CD4-positive, alpha-beta T cell treated with Interleukin-21 for 1 hour (primary cell): ENCODE data around the gene MITD1.
"Not testable (repeated sequence)": the region's sequence is repeated elsewhere in the genome, so short reads cannot be mapped to it uniquely, and the experiment has no call there.

ENCODE experiments used
- DNase-seq: peaks from one replicate; pipeline ENCODE4 v3.0.0-alpha.2; 2020

The MITD1 gene

DNA sequence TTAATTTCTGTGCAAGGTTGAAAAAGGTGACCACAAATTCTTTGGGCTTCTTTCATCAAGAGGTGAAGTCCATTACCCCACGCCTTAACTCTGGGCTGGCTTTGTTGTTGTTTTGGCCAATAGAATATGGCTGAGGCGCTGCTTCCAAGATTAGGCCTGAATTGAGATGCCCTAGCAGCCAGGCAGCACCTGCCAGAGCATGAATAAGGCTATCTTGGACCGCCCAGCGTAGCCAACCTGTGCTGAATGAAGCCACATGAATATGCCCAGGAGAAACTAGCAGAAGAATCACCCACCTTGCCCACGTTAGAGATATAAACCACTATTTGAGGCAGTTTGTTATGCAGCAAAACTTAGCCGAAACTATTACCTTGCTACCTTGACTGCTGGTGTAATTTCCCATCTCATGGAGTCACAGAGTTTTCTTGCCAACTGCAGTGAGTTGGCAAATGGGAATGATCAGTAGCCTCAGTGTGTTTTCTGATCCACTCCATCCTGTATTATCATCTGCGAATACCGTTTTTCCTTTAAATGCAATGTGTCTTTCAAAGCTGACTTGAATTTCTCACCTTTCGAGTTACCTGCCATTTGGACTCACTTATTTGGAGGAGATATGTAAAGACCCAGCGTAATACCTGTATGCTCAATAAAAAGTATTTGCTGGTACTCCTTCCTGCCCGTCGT is 26.8 kb downstream of the MITD1 start:
- DNase-seq, result no peak

DNA sequence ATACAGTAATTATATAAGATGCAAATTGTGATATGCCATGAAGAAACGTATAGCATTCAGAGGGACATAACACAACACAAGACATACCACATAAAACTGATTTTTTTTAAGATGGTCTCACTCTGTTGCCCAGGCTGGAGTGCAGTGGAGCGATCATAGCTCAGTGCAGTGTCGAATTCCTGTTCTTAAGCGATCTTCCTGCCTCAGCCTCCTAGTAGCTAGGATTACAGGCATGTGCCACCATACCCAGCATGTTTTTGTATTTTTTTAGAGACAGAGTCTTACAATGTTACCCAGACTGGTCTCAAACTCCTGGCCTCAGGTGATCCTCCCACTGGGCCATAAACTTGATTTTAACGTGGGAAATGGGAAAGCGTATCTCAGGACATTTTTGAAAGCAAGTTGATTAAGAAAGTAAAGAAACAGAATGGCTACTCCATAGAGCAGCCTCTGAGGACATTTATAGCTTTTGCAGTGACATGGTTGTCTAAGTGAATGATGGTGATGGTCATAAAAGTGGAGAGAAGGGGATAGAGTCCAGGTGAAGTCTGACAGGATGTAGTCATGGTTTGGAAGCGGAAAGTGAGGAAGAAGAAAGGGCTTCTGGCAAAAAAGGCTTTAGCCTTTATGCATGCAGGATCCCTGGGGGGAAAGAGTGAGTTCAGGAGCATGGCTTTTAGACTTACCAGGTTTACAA is 28.5 kb downstream of the MITD1 start:
- DNase-seq, result no peak

DNA sequence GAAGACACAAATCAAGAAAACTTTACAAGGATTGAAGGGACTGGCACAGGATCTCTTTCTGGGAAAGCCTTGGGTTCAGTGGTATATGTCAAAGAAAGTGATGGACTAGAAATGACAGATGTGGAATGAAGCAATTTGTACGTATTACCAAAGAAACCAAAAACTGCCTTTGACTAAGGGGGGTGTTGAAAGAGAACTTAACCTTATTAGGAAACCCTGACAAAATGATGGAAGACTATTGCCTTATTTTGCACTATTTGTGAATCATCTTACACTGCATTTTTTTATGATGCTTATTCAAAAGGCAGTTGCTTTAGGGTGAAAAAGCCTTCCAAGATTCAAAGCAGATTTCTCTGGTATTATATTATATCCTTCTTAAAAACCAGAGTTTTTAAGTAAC is 30.2 kb downstream of the MITD1 start:
- DNase-seq, result no peak

DNA sequence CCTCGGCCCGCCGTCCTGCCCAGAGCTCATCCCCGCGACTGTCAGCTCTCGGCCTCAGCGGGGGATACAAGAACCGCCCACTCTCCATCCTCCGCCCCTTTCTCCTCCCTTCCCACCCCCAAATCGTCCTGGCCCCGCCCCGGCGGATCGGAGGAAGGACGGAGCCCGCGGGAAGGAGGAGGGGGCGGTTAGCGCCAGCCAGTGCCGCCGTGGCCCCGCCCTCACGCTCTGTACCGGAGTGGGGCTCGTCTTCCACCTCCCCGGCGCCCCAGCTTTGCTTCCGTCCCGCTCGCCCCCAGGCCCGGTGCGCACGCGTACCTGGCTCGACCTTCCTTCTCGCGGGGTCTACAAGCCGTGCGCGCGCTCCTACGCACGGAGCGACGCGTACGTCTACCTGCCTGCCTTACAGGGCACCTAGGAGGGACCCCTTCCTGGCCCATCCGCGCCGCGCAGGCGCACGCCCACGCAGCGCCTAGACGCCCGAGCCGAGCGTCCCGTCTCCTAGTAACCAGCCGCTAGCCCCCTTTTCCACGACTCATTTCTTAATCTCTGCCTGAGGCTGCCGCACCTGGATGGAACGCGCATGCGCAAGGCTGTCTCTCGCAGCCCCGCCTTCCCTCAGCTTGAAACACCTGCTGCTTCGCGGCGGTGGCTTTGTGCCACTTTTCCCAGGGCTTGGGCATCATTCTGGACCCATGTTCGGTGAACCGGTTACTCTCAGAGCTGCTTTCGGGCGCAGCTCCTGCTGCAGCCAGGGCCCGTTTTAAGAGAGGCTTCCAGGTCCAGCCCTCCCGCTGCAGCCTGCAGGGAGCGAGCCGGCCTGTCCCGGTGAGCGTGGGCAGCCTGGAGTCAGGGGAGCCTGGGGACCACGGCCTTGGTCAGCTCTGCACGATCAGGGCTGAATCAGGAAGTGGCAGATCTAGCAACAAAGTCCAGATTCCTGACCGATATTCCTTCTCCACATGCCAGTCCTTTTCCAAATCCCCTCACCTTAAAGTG is 39.4 kb downstream of the MITD1 start, which contains the start of gene C2orf15:
Gene C2orf15, plus strand, starts transcription at position 598 of the 999 bp plus-strand sequence. CDS start 8,852 bp downstream, outside the sequence.
- peak; percentile 98 for DNase-seq

DNA sequence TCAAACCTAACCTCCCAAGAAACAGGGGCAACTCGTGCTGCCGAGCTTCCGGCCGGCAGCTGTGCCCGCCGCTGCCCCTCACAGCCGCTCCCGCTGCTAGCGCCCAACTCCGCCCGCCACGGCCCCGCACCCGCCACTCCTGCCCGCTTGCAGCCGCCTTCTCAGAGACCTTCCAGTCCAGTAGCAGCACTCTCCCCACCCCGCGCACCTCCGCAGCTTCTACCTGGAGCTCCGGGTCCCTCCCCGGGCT is 40.1 kb downstream of the MITD1 start:
- no peak for DNase-seq

DNA sequence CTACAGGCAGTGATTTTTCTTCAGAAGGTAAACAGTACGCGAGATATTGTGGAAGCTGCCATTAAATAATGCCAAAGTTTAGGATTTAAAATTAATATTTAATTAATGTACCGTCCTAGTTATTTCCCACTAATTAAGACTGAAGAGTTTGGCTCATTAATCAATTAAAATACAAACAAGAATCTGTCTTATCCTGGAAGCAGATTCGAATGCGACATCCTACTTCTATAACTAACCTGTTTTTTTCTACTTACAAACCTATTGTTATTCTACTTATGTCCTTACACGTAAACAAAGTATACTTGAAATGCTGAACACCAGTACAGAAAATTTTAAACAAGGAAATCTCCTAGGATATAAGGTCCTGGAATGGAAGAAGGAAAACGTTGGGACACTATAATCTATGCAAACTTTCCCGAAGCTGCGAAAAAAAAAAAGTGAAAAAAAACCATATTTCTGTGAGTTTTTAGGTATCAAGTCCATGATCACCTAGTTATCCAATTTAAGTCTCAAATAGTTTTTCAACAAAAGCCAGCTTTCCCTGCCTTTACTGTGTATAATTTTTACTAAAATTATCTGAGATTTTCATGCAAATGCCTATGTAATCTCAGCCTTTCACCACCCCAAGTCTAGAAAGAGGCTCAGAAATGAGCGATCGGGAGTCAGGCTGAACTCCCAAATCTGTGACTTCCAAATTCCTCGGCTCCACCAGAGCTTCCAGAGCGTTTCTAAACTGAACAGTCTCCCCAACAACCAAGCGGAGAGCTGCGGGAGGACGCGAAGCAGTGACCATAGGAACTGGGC is 40.6 kb downstream of the MITD1 start:
- no peak for DNase-seq

DNA sequence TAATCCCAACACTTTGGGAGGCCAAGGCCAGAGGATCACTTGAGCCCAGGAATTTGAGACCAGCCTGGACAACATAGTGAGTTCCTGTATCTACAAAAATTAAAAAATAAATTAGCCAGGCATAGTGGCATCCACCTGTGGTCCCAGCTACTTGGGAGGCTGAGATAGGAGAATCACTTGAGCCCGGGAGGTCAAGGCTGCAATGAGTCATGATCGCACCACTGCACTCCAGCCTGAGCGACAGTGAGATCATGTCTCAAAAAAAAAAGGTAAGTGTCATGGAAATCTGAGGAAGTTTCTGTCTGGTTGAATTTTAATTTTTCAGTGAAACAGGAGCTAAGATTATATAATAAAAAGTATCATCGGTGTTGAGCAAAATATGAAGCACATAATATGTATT is 41.9 kb downstream of the MITD1 start:
- DNase-seq, result no peak

DNA sequence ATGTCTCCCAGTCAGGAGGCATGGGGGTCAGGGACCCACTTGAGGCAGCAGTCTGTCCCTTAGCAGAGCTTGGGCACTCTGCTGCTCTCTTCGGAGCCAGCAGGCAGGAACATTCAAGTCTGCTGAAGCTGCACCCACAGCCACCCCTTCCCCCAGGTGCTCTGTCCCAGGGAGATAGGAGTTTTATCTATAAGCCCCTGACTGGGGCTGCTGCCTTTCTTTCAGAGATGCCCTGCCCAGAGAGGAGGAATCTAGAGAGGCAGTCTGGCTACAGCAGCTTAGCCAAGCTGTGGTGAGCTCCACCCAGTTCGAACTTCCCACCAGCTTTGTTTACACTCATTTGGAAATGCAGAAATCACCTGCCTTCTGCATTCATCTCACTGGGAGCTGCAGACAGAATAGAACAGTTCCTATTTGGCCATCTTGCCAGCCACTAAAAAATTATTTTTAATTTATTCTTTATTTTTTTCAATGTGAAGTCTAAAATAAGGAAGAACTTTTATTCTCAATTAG is 45.8 kb downstream of the MITD1 start:
- not testable (repeated sequence) for DNase-seq

DNA sequence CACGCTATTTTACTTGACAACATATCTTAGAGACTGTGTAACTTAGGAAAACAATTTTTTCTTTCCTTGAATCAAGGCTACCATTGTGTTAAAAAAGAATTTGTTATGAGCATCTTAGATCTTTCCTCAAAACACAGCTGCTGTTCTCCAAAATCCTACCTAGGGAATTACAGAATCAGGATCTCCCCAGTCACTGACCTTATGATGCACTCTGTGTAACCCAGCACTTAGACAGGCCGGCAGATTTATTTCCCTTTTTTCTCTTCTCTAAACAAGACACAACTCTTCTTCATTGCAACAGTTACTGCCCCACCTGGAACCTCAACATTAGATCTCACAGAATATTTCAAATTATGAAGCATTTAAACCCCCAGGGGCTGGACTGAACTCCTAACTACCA is 52.9 kb downstream of the MITD1 start:
- no peak for DNase-seq
